Erythroblast (primary cell): ENCODE results near the gene MAST2.

Source experiments
- GATA1 ChIP-seq: IDR thresholded peaks from 2 replicates; pipeline ENCODE4 v1.6.1; 2011; ENCODE audit warnings: low read depth, mild to moderate bottlenecking, control low read depth, low read length, moderate library complexity
- POLR2A ChIP-seq: IDR thresholded peaks from 2 replicates; pipeline ENCODE4 v1.6.1; 2011; ENCODE audit warnings: mild to moderate bottlenecking, low read length

DNA sequence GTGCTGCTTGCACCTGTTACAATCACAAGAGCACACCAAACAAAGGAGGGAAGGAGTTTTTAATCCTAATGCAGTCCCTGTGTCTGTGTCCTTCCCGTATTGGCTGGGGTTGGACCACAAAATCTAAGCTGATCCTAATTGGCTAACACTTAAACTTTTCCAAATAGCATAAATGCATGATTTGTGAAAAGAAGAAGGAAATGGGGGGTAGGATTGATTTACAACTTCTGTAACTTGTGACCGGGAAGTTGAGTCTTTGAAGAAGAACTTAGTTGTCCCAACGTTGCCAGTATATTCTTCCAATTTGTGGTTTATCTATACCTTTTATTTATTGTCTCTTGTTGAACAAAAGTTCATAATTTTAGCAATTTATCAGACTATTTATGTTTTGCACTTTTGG is 41.1 kb upstream of the MAST2 start:
- TF ChIP-seq POLR2A (no peak), GATA1 (no peak)
